K562 (cell line): Measurements from ENCODE around the gene PLA2G4D. TPM values are rescaled to one million over a fixed set of nuclear protein-coding genes. Genes with fewer than 3 reads are reported as not detected.

ENCODE experiments used
- ATAC-seq: fragments of 200-7000 bp; cut with Tn5 transposase; 3 replicates; pipeline ENCODE4 v1.9.1; 2020; ENCODE audit warnings: moderate library complexity
- BruUV-seq: library from RNA; stranded (reverse); fragments of 400-500 nt; replicated peaks from 2 replicates; lab custom pipeline; 2021; lab: Mats Ljungman, UMichigan
- CTCF ChIA-PET: fragments of 300-600 bp; formaldehyde crosslinking; extraction: SDS; loops from one replicate; lab custom pipeline; 2021; ENCODE audit warnings: low intra/inter-chr PET ratio; lab: Yijun Ruan, JAX
- POLR2A ChIA-PET: fragments of 300-600, 350-650 bp; sonication (Branson Sonifier 250); formaldehyde crosslinking; extraction: SDS; loops from one replicate; lab custom pipeline; 2021; ENCODE audit warnings: antibody characterized with exemption, inconsistent platforms; lab: Yijun Ruan, JAX
- DNase-seq, 4 experiments: peaks; one replicate each; pipeline versions ENCODE4 v3.0.0 to v3.0.0-alpha.2; 2011 to 2018; ENCODE audit warnings: low spot score in 3 of 4, mixed read lengths in 3 of 4; ENCODE audit errors: extremely low read depth in 1 of 4
- FAIRE-seq: peaks from 2 replicates; lab custom pipeline; 2011; peaks lifted over from hg19 to GRCh38; lab: Jason Lieb, UNC
- H2AFZ ChIP-seq: 2 replicates; pipeline ENCODE4 v1.6.0; 2011; ENCODE audit warnings: low read depth, low read length, control low read depth, inconsistent platforms
- H3K27ac ChIP-seq: fragments of 200-600 bp; 3 replicates; pipeline ENCODE4 v1.8.0; 2011; ENCODE audit warnings: low read depth, mild to moderate bottlenecking, control low read depth, inconsistent platforms, low read length, moderate library complexity, mixed read lengths; ENCODE audit errors: extremely low read depth
- H3K27me3 ChIP-seq, 2 experiments: fragments of 300-600 bp in 1 of 2; 2 replicates in 1 of 2; 3 replicates in 1 of 2; pipeline versions ENCODE4 v1.6.0 to v1.8.0; 2011; ENCODE audit warnings: inconsistent platforms in 2 of 2, low read length in 2 of 2, mild to moderate bottlenecking in 1 of 2, mixed read lengths in 1 of 2, moderate library complexity in 1 of 2; ENCODE audit not compliant: control insufficient read depth in 2 of 2, insufficient read depth in 2 of 2
- H3K36me3 ChIP-seq: fragments of 300-600 bp; 3 replicates; pipeline ENCODE4 v1.8.0; 2011; ENCODE audit warnings: mild to moderate bottlenecking, low read length, inconsistent platforms; ENCODE audit not compliant: control insufficient read depth, insufficient read depth
- H3K4me1 ChIP-seq, 2 experiments: fragments of 200-600 bp in 1 of 2; replicated peaks in 1 of 2; 2 replicates in 1 of 2; 3 replicates in 1 of 2; pipeline versions ENCODE4 v1.5.1 to v1.8.0; 2011; ENCODE audit warnings: inconsistent platforms in 2 of 2, low read length in 2 of 2, mild to moderate bottlenecking in 1 of 2, mixed read lengths in 1 of 2, moderate library complexity in 1 of 2; ENCODE audit not compliant: control insufficient read depth in 2 of 2, insufficient read depth in 2 of 2
- H3K4me2 ChIP-seq: 2 replicates; pipeline ENCODE4 v1.6.1; 2011; ENCODE audit warnings: low read length, control low read depth, inconsistent platforms, mixed read lengths; ENCODE audit not compliant: insufficient read depth
- H3K4me3 ChIP-seq: fragments of 200-600 bp; sonication (generic), shearing (Covaris generic); 2 replicates; pipeline ENCODE4 v1.5.1; 2016; ENCODE audit warnings: control low read depth, inconsistent platforms
- H3K79me2 ChIP-seq: fragments of 200-600 bp; 3 replicates; pipeline ENCODE4 v1.8.0; 2011; ENCODE audit warnings: low read length, inconsistent platforms; ENCODE audit not compliant: control insufficient read depth, insufficient read depth
- H3K9ac ChIP-seq, 2 experiments: 2 replicates each; pipeline versions ENCODE4 v1.6.0 to v1.6.1; 2011; ENCODE audit warnings: low read depth in 2 of 2, low read length in 2 of 2, control low read depth in 1 of 2, inconsistent platforms in 1 of 2, mild to moderate bottlenecking in 1 of 2, mixed read lengths in 1 of 2; ENCODE audit not compliant: insufficient read depth in 1 of 2
- H3K9me1 ChIP-seq: one replicate; pipeline ENCODE4 v1.6.0; 2011; ENCODE audit warnings: inconsistent platforms, mild to moderate bottlenecking, low read length, moderate library complexity; ENCODE audit not compliant: control insufficient read depth, insufficient read depth
- H3K9me3 ChIP-seq: replicated peaks from 2 replicates; pipeline ENCODE4 v1.5.1; 2011; ENCODE audit warnings: low read depth, low read length, inconsistent platforms; ENCODE audit not compliant: control insufficient read depth, insufficient read depth
- H4K20me1 ChIP-seq: replicated peaks from 2 replicates; pipeline ENCODE4 v1.6.1; 2011; ENCODE audit warnings: low read length, inconsistent platforms, mixed read lengths; ENCODE audit not compliant: control insufficient read depth, insufficient read depth
- ATF1 ChIP-seq, 2 experiments: fragments of 450-650 bp in 1 of 2; IDR thresholded peaks; 2 replicates each; pipeline ENCODE4 v1.6.1; 2016; ENCODE audit warnings: missing compliant biosample characterization in 1 of 2, missing genetic modification characterization in 1 of 2
- HDGF ChIP-seq: fragments of 450-650 bp; IDR thresholded peaks from 2 replicates; pipeline ENCODE4 v1.6.1; 2016
- NR3C1 ChIP-seq: sonication (generic); formaldehyde crosslinking; IDR thresholded peaks from 2 replicates; pipeline ENCODE4 v1.8.1; 2022; ENCODE audit warnings: missing genetic modification reagents
- TCFL5 ChIP-seq: fragments of 250-450 bp; sonication (Bioruptor Pico); conservative IDR thresholded peaks from 2 replicates; pipeline ENCODE4 v1.6.1; 2021; ENCODE audit warnings: mild to moderate bottlenecking, moderate library complexity, matching md5 sums
- ZNF197 ChIP-seq: fragments of 200-800 bp; sonication (Bioruptor generic); IDR thresholded peaks from 2 replicates; pipeline ENCODE4 v1.6.1; 2016; ENCODE audit warnings: low read depth, missing genetic modification characterization, missing compliant biosample characterization
- ZNF384 ChIP-seq: IDR thresholded peaks from 2 replicates; pipeline ENCODE4 v1.6.1; 2012; ENCODE audit warnings: low read depth, low read length, improper control_type of control experiment
- WGBS: fragments of 100-300 bp; shearing (Covaris generic); methylation state at CpG from one replicate; pipeline ENCODE4 v1.1.6; 2016; ENCODE audit warnings: low coverage, mixed read lengths; ENCODE audit not compliant: insufficient coverage; ENCODE audit errors: missing lambda C conversion rate; 5-methylcytosine and 5-hydroxymethylcytosine counted together
- in situ Hi-C: fragments of 300-500 bp; cut with MboI; formaldehyde crosslinking; loops from 4 replicates; pipeline ENCODE4 v1.15.0; 2018; ENCODE audit warnings: inconsistent platforms, mixed read lengths
- intact Hi-C: fragments of 100-400 bp; cut with micrococcal nuclease; formaldehyde crosslinking; loops from 2 replicates; pipeline ENCODE4 v1.14.2; 2022
- polyA plus RNA-seq, 8 experiments: library from polyadenylated mRNA; depleted of rRNA in 4 of 8; stranded (reverse) in 5 of 8; unstranded in 3 of 8; fragments of >200 nt; fragmentation: Nextera tagmentation in 2 of 8; fragmentation: Illumina TruSeq in 1 of 8; extraction: Ambion mirVana in 2 of 8; extraction: Trizol in 1 of 8; gene quantifications; 2 replicates each; pipeline versions ENCODE4 v1.2.1 to v1.2.3, GENCODE V29; 2011 to 2014; ENCODE audit warnings: inconsistent platforms in 1 of 8, missing spikeins in 1 of 8
- total RNA-seq, 7 experiments: library from RNA; depleted of rRNA in 6 of 7; stranded (reverse); fragments of >200 nt in 6 of 7; fragmentation: Illumina TruSeq in 2 of 7; extraction: Trizol in 2 of 7; gene quantifications; 2 replicates each; pipeline versions ENCODE4 v1.2.1 to v1.2.3, GENCODE V29; 2011 to 2021; ENCODE audit warnings: low replicate concordance in 1 of 7
- TF ChIP-seq, protein P1 (sequence below), 2 experiments: fragments of 450-650 bp; IDR thresholded peaks; 2 replicates each; pipeline ENCODE4 v1.6.1; 2018; ENCODE audit warnings: mild to moderate bottlenecking in 2 of 2, low read depth in 1 of 2; ENCODE audit not compliant: partially characterized antibody in 2 of 2
- TF ChIP-seq, protein P2 (sequence below), 2 experiments: fragments of 450-650 bp; conservative IDR thresholded peaks; 2 replicates each; pipeline ENCODE4 v1.6.1; 2017; ENCODE audit warnings: mild to moderate bottlenecking in 2 of 2, moderate library complexity in 2 of 2
- TF ChIP-seq, protein P3 (sequence below): fragments of 450-650 bp; formaldehyde crosslinking; IDR thresholded peaks from 2 replicates; pipeline ENCODE4 v1.4.0; 2022; ENCODE audit warnings: missing genetic modification characterization
- TF ChIP-seq, protein P4 (sequence below), 2 experiments: IDR thresholded peaks; 2 replicates each; pipeline ENCODE4 v1.6.1; 2012; ENCODE audit warnings: improper control_type of control experiment in 2 of 2, low read depth in 2 of 2, low read length in 2 of 2, borderline replicate concordance in 1 of 2

Gene PLA2G4D
- total and polyA plus RNA-seq, 9 of the 15 experiments (the other 6 are each of a cell fraction or from before 2014, with no cell fraction given): 0.04 TPM; not detected in 8

DNA sequence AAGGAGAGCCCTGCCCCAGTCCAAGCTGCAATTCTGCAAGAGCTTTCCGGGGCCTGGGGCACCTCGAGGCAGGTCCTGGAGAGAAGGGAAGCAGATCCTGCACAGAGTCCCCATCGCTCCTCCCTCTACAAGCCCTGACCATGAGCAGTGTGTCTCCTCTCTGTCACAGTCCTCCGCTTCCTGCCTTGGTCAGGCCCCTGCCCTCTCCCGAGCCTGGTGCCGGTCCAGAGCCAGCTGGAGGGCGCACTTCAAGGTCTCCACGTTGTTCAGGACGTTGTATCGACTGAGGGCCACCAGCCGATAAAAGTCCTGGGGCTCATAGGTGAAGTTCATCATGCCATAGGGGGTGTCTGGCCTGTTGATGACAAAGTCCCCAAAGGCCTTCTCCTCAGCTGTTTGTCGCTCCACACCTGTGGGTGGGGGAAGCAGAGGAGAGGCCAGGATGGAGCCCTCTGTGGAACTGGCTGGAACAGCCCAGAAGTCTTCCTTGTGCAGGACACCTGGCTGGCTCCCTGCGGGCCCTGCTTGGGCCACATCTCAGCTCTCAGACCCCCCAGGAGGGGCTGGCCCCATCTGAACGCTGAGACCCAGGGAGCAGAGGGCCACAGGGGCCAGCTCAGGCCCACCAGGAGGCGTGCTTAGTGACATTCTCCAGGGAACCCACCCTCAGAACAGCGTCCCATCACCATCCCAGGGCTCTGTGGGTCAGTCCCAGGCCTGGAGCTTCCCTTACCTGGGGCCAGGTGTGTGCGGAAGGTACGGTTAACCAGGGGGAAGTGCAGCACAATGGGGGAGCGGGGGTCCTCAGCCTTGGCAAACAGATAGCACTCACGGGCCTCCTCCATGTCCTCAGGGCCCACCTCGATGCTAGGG is 47.7 kb upstream of the PLA2G4D start:
- FAIRE-seq (no peak), ATAC-seq (no peak)
- BruUV-seq: no TSS peak
- no peak for TF ChIP-seq ATF1 (CRISPR knock-in tag; IDR thresholded peaks at IDR 0.05)
- TF ChIP-seq ATF1 (tag; IDR thresholded peaks at IDR 0.05): no peak
- TF ChIP-seq ZNF384: no peak
- TF ChIP-seq, protein P1, sequence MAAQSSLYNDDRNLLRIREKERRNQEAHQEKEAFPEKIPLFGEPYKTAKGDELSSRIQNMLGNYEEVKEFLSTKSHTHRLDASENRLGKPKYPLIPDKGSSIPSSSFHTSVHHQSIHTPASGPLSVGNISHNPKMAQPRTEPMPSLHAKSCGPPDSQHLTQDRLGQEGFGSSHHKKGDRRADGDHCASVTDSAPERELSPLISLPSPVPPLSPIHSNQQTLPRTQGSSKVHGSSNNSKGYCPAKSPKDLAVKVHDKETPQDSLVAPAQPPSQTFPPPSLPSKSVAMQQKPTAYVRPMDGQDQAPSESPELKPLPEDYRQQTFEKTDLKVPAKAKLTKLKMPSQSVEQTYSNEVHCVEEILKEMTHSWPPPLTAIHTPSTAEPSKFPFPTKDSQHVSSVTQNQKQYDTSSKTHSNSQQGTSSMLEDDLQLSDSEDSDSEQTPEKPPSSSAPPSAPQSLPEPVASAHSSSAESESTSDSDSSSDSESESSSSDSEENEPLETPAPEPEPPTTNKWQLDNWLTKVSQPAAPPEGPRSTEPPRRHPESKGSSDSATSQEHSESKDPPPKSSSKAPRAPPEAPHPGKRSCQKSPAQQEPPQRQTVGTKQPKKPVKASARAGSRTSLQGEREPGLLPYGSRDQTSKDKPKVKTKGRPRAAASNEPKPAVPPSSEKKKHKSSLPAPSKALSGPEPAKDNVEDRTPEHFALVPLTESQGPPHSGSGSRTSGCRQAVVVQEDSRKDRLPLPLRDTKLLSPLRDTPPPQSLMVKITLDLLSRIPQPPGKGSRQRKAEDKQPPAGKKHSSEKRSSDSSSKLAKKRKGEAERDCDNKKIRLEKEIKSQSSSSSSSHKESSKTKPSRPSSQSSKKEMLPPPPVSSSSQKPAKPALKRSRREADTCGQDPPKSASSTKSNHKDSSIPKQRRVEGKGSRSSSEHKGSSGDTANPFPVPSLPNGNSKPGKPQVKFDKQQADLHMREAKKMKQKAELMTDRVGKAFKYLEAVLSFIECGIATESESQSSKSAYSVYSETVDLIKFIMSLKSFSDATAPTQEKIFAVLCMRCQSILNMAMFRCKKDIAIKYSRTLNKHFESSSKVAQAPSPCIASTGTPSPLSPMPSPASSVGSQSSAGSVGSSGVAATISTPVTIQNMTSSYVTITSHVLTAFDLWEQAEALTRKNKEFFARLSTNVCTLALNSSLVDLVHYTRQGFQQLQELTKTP (IDR thresholded peaks at IDR 0.05; ENCODE audit: low read depth in 1 of 2, partially characterized antibody in 2 of 2): no peak
- TF ChIP-seq ZNF197 (CRISPR knock-in tag): no peak
- TF ChIP-seq HDGF: no peak
- no peak for TF ChIP-seq NR3C1
- TF ChIP-seq, protein P2, sequence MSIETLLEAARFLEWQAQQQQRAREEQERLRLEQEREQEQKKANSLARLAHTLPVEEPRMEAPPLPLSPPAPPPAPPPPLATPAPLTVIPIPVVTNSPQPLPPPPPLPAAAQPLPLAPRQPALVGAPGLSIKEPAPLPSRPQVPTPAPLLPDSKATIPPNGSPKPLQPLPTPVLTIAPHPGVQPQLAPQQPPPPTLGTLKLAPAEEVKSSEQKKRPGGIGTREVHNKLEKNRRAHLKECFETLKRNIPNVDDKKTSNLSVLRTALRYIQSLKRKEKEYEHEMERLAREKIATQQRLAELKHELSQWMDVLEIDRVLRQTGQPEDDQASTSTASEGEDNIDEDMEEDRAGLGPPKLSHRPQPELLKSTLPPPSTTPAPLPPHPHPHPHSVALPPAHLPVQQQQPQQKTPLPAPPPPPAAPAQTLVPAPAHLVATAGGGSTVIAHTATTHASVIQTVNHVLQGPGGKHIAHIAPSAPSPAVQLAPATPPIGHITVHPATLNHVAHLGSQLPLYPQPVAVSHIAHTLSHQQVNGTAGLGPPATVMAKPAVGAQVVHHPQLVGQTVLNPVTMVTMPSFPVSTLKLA (conservative IDR thresholded peaks at IDR 0.05): no peak
- TF ChIP-seq TCFL5 (CRISPR knock-in tag): no peak
- TF ChIP-seq, protein P3, sequence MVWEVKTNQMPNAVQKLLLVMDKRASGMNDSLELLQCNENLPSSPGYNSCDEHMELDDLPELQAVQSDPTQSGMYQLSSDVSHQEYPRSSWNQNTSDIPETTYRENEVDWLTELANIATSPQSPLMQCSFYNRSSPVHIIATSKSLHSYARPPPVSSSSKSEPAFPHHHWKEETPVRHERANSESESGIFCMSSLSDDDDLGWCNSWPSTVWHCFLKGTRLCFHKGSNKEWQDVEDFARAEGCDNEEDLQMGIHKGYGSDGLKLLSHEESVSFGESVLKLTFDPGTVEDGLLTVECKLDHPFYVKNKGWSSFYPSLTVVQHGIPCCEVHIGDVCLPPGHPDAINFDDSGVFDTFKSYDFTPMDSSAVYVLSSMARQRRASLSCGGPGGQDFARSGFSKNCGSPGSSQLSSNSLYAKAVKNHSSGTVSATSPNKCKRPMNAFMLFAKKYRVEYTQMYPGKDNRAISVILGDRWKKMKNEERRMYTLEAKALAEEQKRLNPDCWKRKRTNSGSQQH (CRISPR knock-in tag): no peak
- TF ChIP-seq, protein P4, sequence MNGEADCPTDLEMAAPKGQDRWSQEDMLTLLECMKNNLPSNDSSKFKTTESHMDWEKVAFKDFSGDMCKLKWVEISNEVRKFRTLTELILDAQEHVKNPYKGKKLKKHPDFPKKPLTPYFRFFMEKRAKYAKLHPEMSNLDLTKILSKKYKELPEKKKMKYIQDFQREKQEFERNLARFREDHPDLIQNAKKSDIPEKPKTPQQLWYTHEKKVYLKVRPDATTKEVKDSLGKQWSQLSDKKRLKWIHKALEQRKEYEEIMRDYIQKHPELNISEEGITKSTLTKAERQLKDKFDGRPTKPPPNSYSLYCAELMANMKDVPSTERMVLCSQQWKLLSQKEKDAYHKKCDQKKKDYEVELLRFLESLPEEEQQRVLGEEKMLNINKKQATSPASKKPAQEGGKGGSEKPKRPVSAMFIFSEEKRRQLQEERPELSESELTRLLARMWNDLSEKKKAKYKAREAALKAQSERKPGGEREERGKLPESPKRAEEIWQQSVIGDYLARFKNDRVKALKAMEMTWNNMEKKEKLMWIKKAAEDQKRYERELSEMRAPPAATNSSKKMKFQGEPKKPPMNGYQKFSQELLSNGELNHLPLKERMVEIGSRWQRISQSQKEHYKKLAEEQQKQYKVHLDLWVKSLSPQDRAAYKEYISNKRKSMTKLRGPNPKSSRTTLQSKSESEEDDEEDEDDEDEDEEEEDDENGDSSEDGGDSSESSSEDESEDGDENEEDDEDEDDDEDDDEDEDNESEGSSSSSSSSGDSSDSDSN (IDR thresholded peaks at IDR 0.05; ENCODE audit: borderline replicate concordance in 1 of 2, low read depth in 2 of 2, low read length in 2 of 2): no peak

More for the DNA sequence above, 47.7 kb upstream of the PLA2G4D start:
- H3K4me1 ChIP-seq: peaks cover 5 to 20% of the 10 kb centered on the region in 2 experiments; a peak in 3 of 5 replicates
- no peak overlapping the region for H3K4me3 ChIP-seq
- H3K36me3 ChIP-seq: no peaks in the 10 kb centered on the region
- DNase-seq: no peak
- no peak overlapping the region for H3K4me2 ChIP-seq
- H2AFZ ChIP-seq: no peak overlapping the region
- intact Hi-C loops: no loop called here
- H3K9me3 ChIP-seq: no peaks in the 10 kb centered on the region
- no peak overlapping the region for H3K9ac ChIP-seq
- peaks cover 24 to 62% of the 10 kb centered on the region in 2 experiments; a peak in 4 of 5 replicates for H3K27me3 ChIP-seq
- in situ Hi-C loops: loop anchor here (10.0 kb wide), 1 partner anchor 243 kb away; no protein-coding TSS in a partner anchor
- no peak overlapping the region for H3K27ac ChIP-seq
- H3K9me1 ChIP-seq: no peaks in the 10 kb centered on the region
- WGBS: 4% methylated on average over 13 of the region's 21 CpGs
- CTCF ChIA-PET: no interaction called here
- H4K20me1 ChIP-seq: 0 out of 2 replicates have a peak, but pooled peaks cover 4% of the 10 kb centered on the region
- POLR2A ChIA-PET: interaction anchor here (0.6 kb wide), 3 partner anchors 12 to 1146 kb away, joined by 3 read pairs; no protein-coding TSS in a partner anchor
- H3K79me2 ChIP-seq: no peaks in the 10 kb centered on the region
